Measurements from ENCODE around the gene F5. TPM values are rescaled to one million over a fixed set of nuclear protein-coding genes. Genes with fewer than 3 reads are reported as not detected.
A peak's percentile ranks its signal among the peaks of the same experiment; 100 is the strongest.

F5 gene
- total and polyA plus RNA-seq, 10 of the 15 experiments (the other 5 are each of a cell fraction or from before 2014, with no cell fraction given) = under 0.01 to 3.8 (median 0.40) TPM

GRCh38 chr1:169485431-169486280, 100.6 kb downstream of the F5 start, which contains the start of gene SLC19A2 (continued):
- TF ChIP-seq PML (IDR thresholded peaks at IDR 0.05; ENCODE audit: low read length) (no peak), MXI1 (IDR thresholded peaks at IDR 0.05; ENCODE audit: low read depth, low read length) (peak; percentile 93), ZNF622 (IDR thresholded peaks at IDR 0.05) (no peak), RB1 (IDR thresholded peaks at IDR 0.05; ENCODE audit: borderline replicate concordance) (no peak; the same call in 1 of the 2 replicates), RFX5 (IDR thresholded peaks at IDR 0.05; ENCODE audit: low read depth, low read length) (peak; percentile 88), MEF2B (IDR thresholded peaks at IDR 0.05; ENCODE audit: partially characterized antibody, poor library complexity, severe bottlenecking) (peak; percentile 15), TCF3 (IDR thresholded peaks at IDR 0.05; ENCODE audit: borderline replicate concordance, insufficient read depth, low read depth, low read length) (peak; percentile 52; the same call in 1 of the 2 replicates), ZNF274 (IDR thresholded peaks at IDR 0.05; ENCODE audit: insufficient read depth, insufficient read length) (no peak), BCL3 (IDR thresholded peaks at IDR 0.05; ENCODE audit: borderline replicate concordance, insufficient read depth, low read depth, low read length, poor library complexity, severe bottlenecking) (no peak), PAX8 (IDR thresholded peaks at IDR 0.05) (no peak), SUPT20H (IDR thresholded peaks at IDR 0.05; ENCODE audit: borderline replicate concordance, control insufficient read depth, low read depth, low read length) (no peak), GATAD2B (conservative IDR thresholded peaks at IDR 0.05; ENCODE audit: low read depth) (peak; percentile 51; the same call in 1 of the 2 replicates), BCL11A (IDR thresholded peaks at IDR 0.05; ENCODE audit: low read depth, low read length) (no peak), MTA2 (IDR thresholded peaks at IDR 0.05; ENCODE audit: low read depth) (no peak), SIX5 (IDR thresholded peaks at IDR 0.05; ENCODE audit: low read depth, low read length, severe bottlenecking) (no peak), SKIL (IDR thresholded peaks at IDR 0.05; ENCODE audit: low read depth, poor library complexity, severe bottlenecking) (no peak), ESRRA (IDR thresholded peaks at IDR 0.05; ENCODE audit: low read length) (no peak), RELB (IDR thresholded peaks at IDR 0.05; ENCODE audit: low read depth) (peak; percentile 68; the same call in 1 of the 2 replicates), NBN (IDR thresholded peaks at IDR 0.05) (peak; percentile 50; the same call in 1 of the 2 replicates), HSF1 (IDR thresholded peaks at IDR 0.05; ENCODE audit: low read depth, low read length) (no peak), JUNB (IDR thresholded peaks at IDR 0.05) (no peak), FOXK2 (IDR thresholded peaks at IDR 0.05) (peak; percentile 93), CEBPB (IDR thresholded peaks at IDR 0.05; ENCODE audit: borderline replicate concordance in 1 of 2, low read depth in 2 of 2, low read length in 2 of 2) (no peak), CHD2 (IDR thresholded peaks at IDR 0.05; ENCODE audit: borderline replicate concordance, low read depth, low read length) (peak; percentile 76; the same call in 1 of the 2 replicates)

All from GM12878 (cell line).